Measurements from ENCODE around the gene HMGCS1. TPM values are rescaled to one million over a fixed set of nuclear protein-coding genes. Genes with fewer than 3 reads are reported as not detected.

Gene HMGCS1
- total RNA-seq, 2 donors from 2014 or later: 10.9 to 22.8 TPM

GRCh38 chr5:43303242-43303641 lies 10.0 kb downstream of the HMGCS1 start:
- H3K4me3 ChIP-seq: no peak overlapping the region
- peaks cover 19% of the 10 kb centered on the region for H3K4me1 ChIP-seq
- intact Hi-C loops (cut with DNase I): no loop called here
- peaks cover 0 to 3% of the 10 kb centered on the region in 2 donors for H3K36me3 ChIP-seq (replicated peaks in 1 of 2; ENCODE audit: insufficient read depth in 1 of 2, low read depth in 2 of 2)
- no peaks in the 10 kb centered on the region for H3K9me3 ChIP-seq
- no peak overlapping the region for H3K27ac ChIP-seq
- H3K27me3 ChIP-seq: no peaks in the 10 kb centered on the region
- ATAC-seq (no peak), DNase-seq (no peak)
- TF ChIP-seq CTCF (IDR thresholded peaks at IDR 0.05) (no peak), POLR2A (IDR thresholded peaks at IDR 0.05) (no peak)
- 86 to 92% methylated on average over 4 of the region's 4 CpGs for WGBS, 2 donors

GRCh38 chr5:43302481-43302880 lies 10.7 kb downstream of the HMGCS1 start:
- no peak overlapping the region for H3K27ac ChIP-seq
- DNase-seq (no peak), ATAC-seq (no peak)
- H3K4me3 ChIP-seq: no peak overlapping the region
- peaks cover under 1 to 6% of the 10 kb centered on the region in 2 donors for H3K36me3 ChIP-seq (replicated peaks in 1 of 2; ENCODE audit: insufficient read depth in 1 of 2, low read depth in 2 of 2)
- H3K9me3 ChIP-seq: no peaks in the 10 kb centered on the region
- H3K4me1 ChIP-seq: peaks cover 19% of the 10 kb centered on the region
- TF ChIP-seq POLR2A (IDR thresholded peaks at IDR 0.05): no peak
- TF ChIP-seq CTCF (IDR thresholded peaks at IDR 0.05): no peak
- H3K27me3 ChIP-seq: no peaks in the 10 kb centered on the region
- intact Hi-C loops (cut with DNase I): no loop called here
- 91 to 95% methylated on average over 3 of the region's 3 CpGs for WGBS, 2 donors

GRCh38 chr5:43301653-43302091 lies 11.5 kb downstream of the HMGCS1 start:
- ATAC-seq: no peak
- H3K4me1 ChIP-seq: peaks cover 19% of the 10 kb centered on the region
- no peaks in the 10 kb centered on the region for H3K9me3 ChIP-seq
- H3K27ac ChIP-seq: no peak overlapping the region
- H3K4me3 ChIP-seq: no peak overlapping the region
- 71 to 89% methylated on average over 3 of the region's 3 CpGs for WGBS, 2 donors
- no peak for DNase-seq
- TF ChIP-seq POLR2A (IDR thresholded peaks at IDR 0.05): no peak
- TF ChIP-seq CTCF (IDR thresholded peaks at IDR 0.05): no peak
- intact Hi-C loops (cut with DNase I): no loop called here
- no peaks in the 10 kb centered on the region for H3K27me3 ChIP-seq
- H3K36me3 ChIP-seq (replicated peaks in 1 of 2; ENCODE audit: insufficient read depth in 1 of 2, low read depth in 2 of 2): peaks cover 8 to 14% of the 10 kb centered on the region in 2 donors

GRCh38 chr5:43300112-43300511 lies 13.1 kb downstream of the HMGCS1 start:
- no peak overlapping the region for H3K4me3 ChIP-seq
- TF ChIP-seq POLR2A (IDR thresholded peaks at IDR 0.05) (no peak), CTCF (IDR thresholded peaks at IDR 0.05) (no peak)
- 89 to 95% methylated on average over 1 of the region's 1 CpG for WGBS, 2 donors

GRCh38 chr5:43298443-43298842 lies 14.8 kb downstream of the HMGCS1 start:
- peaks cover 10% of the 10 kb centered on the region for H3K4me1 ChIP-seq
- no peak for DNase-seq

More at GRCh38 chr5:43300112-43300511, 13.1 kb downstream of the HMGCS1 start:
- peaks cover 8 to 18% of the 10 kb centered on the region in 2 donors for H3K36me3 ChIP-seq (replicated peaks in 1 of 2; ENCODE audit: insufficient read depth in 1 of 2, low read depth in 2 of 2)
- H3K27ac ChIP-seq: no peak overlapping the region
- DNase-seq (no peak), ATAC-seq (no peak)
- no peaks in the 10 kb centered on the region for H3K9me3 ChIP-seq
- peaks cover 10% of the 10 kb centered on the region for H3K4me1 ChIP-seq
- no peaks in the 10 kb centered on the region for H3K27me3 ChIP-seq
- intact Hi-C loops (cut with DNase I): no loop called here

More at GRCh38 chr5:43298443-43298842, 14.8 kb downstream of the HMGCS1 start:
- Histone ChIP-seq H3K4me3 (no peak overlapping the region), H3K27me3 (no peaks in the 10 kb centered on the region), H3K36me3 (replicated peaks in 1 of 2; ENCODE audit: insufficient read depth in 1 of 2, low read depth in 2 of 2) (peaks cover 8 to 28% of the 10 kb centered on the region in 2 donors), H3K27ac (no peak overlapping the region), H3K9me3 (no peaks in the 10 kb centered on the region)
- TF ChIP-seq POLR2A (IDR thresholded peaks at IDR 0.05): no peak
- no peak for ATAC-seq
- 92 to 95% methylated on average over 5 of the region's 5 CpGs for WGBS, 2 donors
- intact Hi-C loops (cut with DNase I): no loop called here

Measured in body of pancreas (tissue), 4 donors.